K562 (cell line): ENCODE measurements around the gene FEN1. TPM values are rescaled to one million over a fixed set of nuclear protein-coding genes. Genes with fewer than 3 reads are reported as not detected.

Experiments used
- CEBPB ChIP-seq: fragments of 450-650 bp; IDR thresholded peaks from 2 replicates; pipeline ENCODE4 v1.6.1; 2016; ENCODE audit warnings: missing genetic modification characterization, missing compliant biosample characterization
- ELK3 ChIP-seq: fragments of 450-650 bp; formaldehyde crosslinking; IDR thresholded peaks from 2 replicates; pipeline ENCODE4 v1.4.0; 2020; ENCODE audit warnings: mild to moderate bottlenecking
- EWSR1 ChIP-seq: fragments of 450-650 bp; IDR thresholded peaks from 2 replicates; pipeline ENCODE4 v1.6.1; 2018; ENCODE audit warnings: borderline replicate concordance, mild to moderate bottlenecking, low read depth, moderate library complexity; ENCODE audit not compliant: partially characterized antibody
- FOXP1 ChIP-seq: sonication (generic); formaldehyde crosslinking; IDR thresholded peaks from 2 replicates; pipeline ENCODE4 v1.8.0; 2022; ENCODE audit warnings: mild to moderate bottlenecking, missing genetic modification reagents
- GABPA ChIP-seq: fragments of 200-800 bp; sonication (Bioruptor generic); conservative IDR thresholded peaks from 2 replicates; pipeline ENCODE4 v1.6.1; 2016; ENCODE audit warnings: low read depth, missing genetic modification characterization, missing compliant biosample characterization
- GABPB1 ChIP-seq: sonication (generic); formaldehyde crosslinking; IDR thresholded peaks from 2 replicates; pipeline ENCODE4 v1.8.0; 2022; ENCODE audit warnings: mild to moderate bottlenecking, missing genetic modification reagents
- HDAC2 ChIP-seq: fragments of 450-650 bp; IDR thresholded peaks from 2 replicates; pipeline ENCODE4 v1.6.1; 2016; ENCODE audit warnings: mild to moderate bottlenecking
- HOXB6 ChIP-seq: fragments of 250-450 bp; sonication (Bioruptor Pico); IDR thresholded peaks from 2 replicates; pipeline ENCODE4 v1.5.1; 2022; ENCODE audit warnings: mild to moderate bottlenecking, borderline replicate concordance
- ID3 ChIP-seq, 2 experiments: fragments of 250-450 bp in 1 of 2; fragments of 450-650 bp in 1 of 2; sonication (Bioruptor Pico) in 1 of 2; IDR thresholded peaks; 2 replicates each; pipeline versions ENCODE4 v1.6.1 to v1.8.0; 2016 to 2021; ENCODE audit warnings: mild to moderate bottlenecking in 2 of 2, moderate library complexity in 2 of 2, missing compliant biosample characterization in 1 of 2, missing genetic modification characterization in 1 of 2
- MCM3 ChIP-seq: fragments of 450-650 bp; IDR thresholded peaks from 2 replicates; pipeline ENCODE4 v1.6.1; 2016
- MCM5 ChIP-seq: fragments of 450-650 bp; IDR thresholded peaks from 2 replicates; pipeline ENCODE4 v1.6.1; 2016; ENCODE audit warnings: low read depth
- MECOM ChIP-seq: fragments of 250-450 bp; sonication (Bioruptor Pico); IDR thresholded peaks from 2 replicates; pipeline ENCODE4 v1.8.0; 2022; ENCODE audit warnings: inconsistent platforms
- MEIS2 ChIP-seq: fragments of 450-650 bp; IDR thresholded peaks from 2 replicates; pipeline ENCODE4 v1.6.1; 2014; ENCODE audit warnings: mild to moderate bottlenecking; ENCODE audit not compliant: partially characterized antibody
- NBN ChIP-seq: fragments of 450-650 bp; IDR thresholded peaks from 2 replicates; pipeline ENCODE4 v1.6.1; 2016; ENCODE audit warnings: low read depth, mild to moderate bottlenecking
- NCOA2 ChIP-seq, 2 experiments: fragments of 450-650 bp; IDR thresholded peaks; 2 replicates each; pipeline ENCODE4 v1.6.1; 2018; ENCODE audit warnings: mild to moderate bottlenecking in 2 of 2, moderate library complexity in 1 of 2; ENCODE audit not compliant: partially characterized antibody in 2 of 2
- OTX1 ChIP-seq: fragments of 450-650 bp; formaldehyde crosslinking; IDR thresholded peaks from 2 replicates; pipeline ENCODE4 v1.4.0; 2022; ENCODE audit warnings: mild to moderate bottlenecking
- PHB2 ChIP-seq: fragments of 450-650 bp; IDR thresholded peaks from 2 replicates; pipeline ENCODE4 v1.6.1; 2017; ENCODE audit warnings: low read depth
- RBM34 ChIP-seq: fragments of 200-400 bp; formaldehyde crosslinking; IDR thresholded peaks from 2 replicates; pipeline ENCODE4 v1.6.1; 2018; ENCODE audit warnings: low read length, borderline replicate concordance; ENCODE audit not compliant: insufficient read depth
- SP2 ChIP-seq: IDR thresholded peaks from 2 replicates; pipeline ENCODE4 v1.6.1; 2011; ENCODE audit warnings: mild to moderate bottlenecking, low read depth, low read length, moderate library complexity; ENCODE audit not compliant: poor library complexity, severe bottlenecking; ENCODE audit errors: extremely low read depth
- STAT5A ChIP-seq: IDR thresholded peaks from 2 replicates; pipeline ENCODE4 v1.6.1; 2012; ENCODE audit warnings: low read length, inconsistent platforms, borderline replicate concordance
- SUPT5H ChIP-seq: fragments of 450-650 bp; IDR thresholded peaks from 2 replicates; pipeline ENCODE4 v1.6.1; 2016
- TBP ChIP-seq: optimal IDR thresholded peaks from 2 replicates; pipeline ENCODE3; 2011; ENCODE audit warnings: low read depth, low read length, improper control_type of control experiment
- WHSC1 ChIP-seq: IDR thresholded peaks from one replicate; pipeline ENCODE4 v1.6.1; 2012; ENCODE audit warnings: low read length, control low read depth, inconsistent platforms
- ZC3H11A ChIP-seq: IDR thresholded peaks from 2 replicates; pipeline ENCODE4 v1.6.1; 2012; ENCODE audit warnings: low read depth, low read length, improper control_type of control experiment
- ZNF174 ChIP-seq: fragments of 250-450 bp; sonication (Bioruptor Pico); IDR thresholded peaks from 2 replicates; pipeline ENCODE4 v1.4.0; 2020; ENCODE audit warnings: mild to moderate bottlenecking
- ZNF41 ChIP-seq: fragments of 250-450 bp; sonication (Bioruptor Pico); conservative IDR thresholded peaks from 2 replicates; pipeline ENCODE4 v1.4.0; 2020; ENCODE audit warnings: mild to moderate bottlenecking
- ZNF444 ChIP-seq: fragments of 250-450 bp; sonication (Bioruptor Pico); IDR thresholded peaks from 2 replicates; pipeline ENCODE4 v1.4.0; 2020; ENCODE audit warnings: mild to moderate bottlenecking, moderate library complexity
- ZNF449 ChIP-seq: fragments of 250-450 bp; sonication (Bioruptor Pico); IDR thresholded peaks from 2 replicates; pipeline ENCODE4 v1.8.0; 2022; ENCODE audit warnings: moderate library complexity, mild to moderate bottlenecking, inconsistent platforms
- ZNF77 ChIP-seq: fragments of 250-450 bp; sonication (Bioruptor Pico); IDR thresholded peaks from 2 replicates; pipeline ENCODE4 v1.5.0; 2020
- ZNF785 ChIP-seq: fragments of 250-450 bp; sonication (Bioruptor Pico); IDR thresholded peaks from 2 replicates; pipeline ENCODE4 v1.4.0; 2020; ENCODE audit warnings: mild to moderate bottlenecking
- polyA plus RNA-seq, 8 experiments: library from polyadenylated mRNA; depleted of rRNA in 4 of 8; stranded (reverse) in 5 of 8; unstranded in 3 of 8; fragments of >200 nt; fragmentation: Nextera tagmentation in 2 of 8; fragmentation: Illumina TruSeq in 1 of 8; extraction: Ambion mirVana in 2 of 8; extraction: Trizol in 1 of 8; gene quantifications; 2 replicates each; pipeline versions ENCODE4 v1.2.1 to v1.2.3, GENCODE V29; 2011 to 2014; ENCODE audit warnings: inconsistent platforms in 1 of 8, missing spikeins in 1 of 8
- total RNA-seq, 7 experiments: library from RNA; depleted of rRNA in 6 of 7; stranded (reverse); fragments of >200 nt in 6 of 7; fragmentation: Illumina TruSeq in 2 of 7; extraction: Trizol in 2 of 7; gene quantifications; 2 replicates each; pipeline versions ENCODE4 v1.2.1 to v1.2.3, GENCODE V29; 2011 to 2021; ENCODE audit warnings: low replicate concordance in 1 of 7

FEN1 gene
- total and polyA plus RNA-seq, 9 of the 15 experiments (the other 6 are each of a cell fraction or from before 2014, with no cell fraction given), result 58.1 to 156 (median 137) TPM

GRCh38 chr11:61816736-61817455 lies 24.2 kb downstream of the FEN1 start, which contains the start of gene FADS1 (continued):
- TF ChIP-seq SP2, result no peak
- no peak for TF ChIP-seq ID3 (CRISPR knock-in tag; IDR thresholded peaks at IDR 0.05)
- TF ChIP-seq ID3 (tag; IDR thresholded peaks at IDR 0.05), result peak; percentile 69; the same call in 1 of the 2 replicates
- no peak for TF ChIP-seq ZNF174 (CRISPR knock-in tag)
- TF ChIP-seq RBM34, result no peak; the same call in 1 of the 2 replicates
- TF ChIP-seq ZNF77 (CRISPR knock-in tag), result no peak
- TF ChIP-seq TBP, result peak; percentile 79
- TF ChIP-seq NBN, result peak; percentile 23; the same call in 1 of the 2 replicates
- no peak for TF ChIP-seq ZNF449 (CRISPR knock-in tag)
- TF ChIP-seq HOXB6, result no peak
- no peak for TF ChIP-seq NCOA2 (IDR thresholded peaks at IDR 0.05; ENCODE audit: partially characterized antibody in 2 of 2)
- no peak for TF ChIP-seq ELK3 (CRISPR knock-in tag)
- no peak for TF ChIP-seq ZC3H11A
- peak; percentile 77; the same call in 1 of the 2 replicates for TF ChIP-seq FOXP1 (CRISPR knock-in tag)
- TF ChIP-seq ZNF785, result no peak
- peak; percentile 46 for TF ChIP-seq MEIS2
- TF ChIP-seq MCM3, result no peak
- TF ChIP-seq MECOM, result no peak
- TF ChIP-seq GABPA (tag), result peak; percentile 51; the same call in 1 of the 2 replicates
- no peak for TF ChIP-seq PHB2
- no peak for TF ChIP-seq STAT5A
- TF ChIP-seq CEBPB, result peak; percentile 98
- no peak for TF ChIP-seq MCM5
- no peak; the same call in 1 of the 2 replicates for TF ChIP-seq SUPT5H
- no peak for TF ChIP-seq WHSC1
- TF ChIP-seq HDAC2, result no peak
- TF ChIP-seq ZNF444 (CRISPR knock-in tag), result no peak
- TF ChIP-seq GABPB1, result peak; percentile 72; the same call in 1 of the 2 replicates
- TF ChIP-seq EWSR1, result no peak
- no peak for TF ChIP-seq ZNF41 (CRISPR knock-in tag)
- no peak for TF ChIP-seq OTX1 (CRISPR knock-in tag)
